SK-N-SH treated with all-trans-retinoic acid at 6 μM for 48 hours (cell line): ENCODE results near the gene TUT1.

Experiments
- ATAC-seq: fragments of 200-7000 bp; cut with Tn5 transposase; 3 replicates; pipeline ENCODE4 v1.9.1; 2020; ENCODE audit warnings: mild to moderate bottlenecking, moderate library complexity
- ARNTL ChIP-seq: fragments of 450-650 bp; formaldehyde crosslinking; IDR thresholded peaks from 2 replicates; pipeline ENCODE4 v1.5.0; 2020; ENCODE audit warnings: low read depth, mild to moderate bottlenecking, moderate library complexity, borderline replicate concordance
- BACH2 ChIP-seq: fragments of 250-450 bp; sonication (Bioruptor Pico); IDR thresholded peaks from 2 replicates; pipeline ENCODE4 v1.9.0; 2021; ENCODE audit warnings: mild to moderate bottlenecking, borderline replicate concordance
- ESRRG ChIP-seq: fragments of 250-450 bp; sonication (Bioruptor Pico); IDR thresholded peaks from 2 replicates; pipeline ENCODE4 v1.6.1; 2021; ENCODE audit warnings: mild to moderate bottlenecking
- GLIS3 ChIP-seq: fragments of 250-450 bp; sonication (Bioruptor Pico); IDR thresholded peaks from 2 replicates; pipeline ENCODE4 v1.5.0; 2020; ENCODE audit warnings: mild to moderate bottlenecking, moderate library complexity
- ISL1 ChIP-seq: fragments of 250-450 bp; sonication (Bioruptor Pico); IDR thresholded peaks from 2 replicates; pipeline ENCODE4 v2.1.2; 2022; ENCODE audit warnings: mild to moderate bottlenecking, moderate library complexity
- OSR1 ChIP-seq: fragments of 250-450 bp; sonication (Bioruptor Pico); IDR thresholded peaks from 2 replicates; pipeline ENCODE4 v1.8.0; 2022; ENCODE audit warnings: moderate library complexity, mild to moderate bottlenecking, inconsistent platforms
- PATZ1 ChIP-seq: fragments of 250-450 bp; sonication (Bioruptor Pico); IDR thresholded peaks from 2 replicates; pipeline ENCODE4 v1.8.0; 2020; ENCODE audit warnings: mild to moderate bottlenecking, moderate library complexity, borderline replicate concordance
- POU6F1 ChIP-seq: fragments of 250-450 bp; sonication (Bioruptor Pico); IDR thresholded peaks from 2 replicates; pipeline ENCODE4 v1.8.0; 2021; ENCODE audit warnings: low read depth, mild to moderate bottlenecking, moderate library complexity, borderline replicate concordance
- PPARA ChIP-seq: fragments of 250-450 bp; sonication (Bioruptor Pico); IDR thresholded peaks from 2 replicates; pipeline ENCODE4 v1.5.0; 2020; ENCODE audit warnings: mild to moderate bottlenecking, borderline replicate concordance
- RARB ChIP-seq: fragments of 250-450 bp; sonication (Bioruptor Pico); IDR thresholded peaks from 2 replicates; pipeline ENCODE4 v1.8.0; 2021; ENCODE audit warnings: mild to moderate bottlenecking, moderate library complexity
- SNAI2 ChIP-seq: fragments of 250-450 bp; sonication (Bioruptor Pico); IDR thresholded peaks from 2 replicates; pipeline ENCODE4 v1.5.0; 2020; ENCODE audit warnings: mild to moderate bottlenecking, moderate library complexity
- TCF4 ChIP-seq: fragments of 250-450 bp; sonication (Bioruptor Pico); IDR thresholded peaks from 2 replicates; pipeline ENCODE4 v1.8.0; 2021; ENCODE audit warnings: mild to moderate bottlenecking, moderate library complexity, borderline replicate concordance
- ZC3H10 ChIP-seq: fragments of 250-450 bp; sonication (Bioruptor Pico); IDR thresholded peaks from 2 replicates; pipeline ENCODE4 v1.5.1; 2021; ENCODE audit warnings: mild to moderate bottlenecking, moderate library complexity
- ZFP3 ChIP-seq: fragments of 250-450 bp; sonication (Bioruptor Pico); IDR thresholded peaks from 2 replicates; pipeline ENCODE4 v1.5.0; 2020; ENCODE audit warnings: mild to moderate bottlenecking, moderate library complexity
- ZFP30 ChIP-seq: fragments of 450-650 bp; formaldehyde crosslinking; IDR thresholded peaks from 2 replicates; pipeline ENCODE4 v1.5.0; 2022; ENCODE audit warnings: mild to moderate bottlenecking, moderate library complexity
- ZNF565 ChIP-seq: fragments of 450-650 bp; formaldehyde crosslinking; conservative IDR thresholded peaks from 2 replicates; pipeline ENCODE4 v1.5.0; 2020; ENCODE audit warnings: low read depth, mild to moderate bottlenecking, moderate library complexity
- ZNF70 ChIP-seq: fragments of 450-650 bp; formaldehyde crosslinking; IDR thresholded peaks from 2 replicates; pipeline ENCODE4 v1.5.0; 2020; ENCODE audit warnings: mild to moderate bottlenecking, moderate library complexity
- TF ChIP-seq, protein P1 (sequence below): fragments of 250-450 bp; sonication (Bioruptor Pico); IDR thresholded peaks from 2 replicates; pipeline ENCODE4 v1.5.1; 2021; ENCODE audit warnings: mild to moderate bottlenecking, moderate library complexity

The TUT1 gene

GRCh38 chr11:62614275-62614674 is 23.0 kb upstream of the TUT1 start:
- TF ChIP-seq TCF4 (CRISPR knock-in tag): no peak
- TF ChIP-seq ESRRG (CRISPR knock-in tag): no peak
- no peak for TF ChIP-seq ZFP3 (CRISPR knock-in tag)
- no peak for TF ChIP-seq PPARA (CRISPR knock-in tag)
- TF ChIP-seq GLIS3: no peak
- no peak for ATAC-seq

- peak; percentile 41 for ATAC-seq
- TF ChIP-seq ZFP3 (CRISPR knock-in tag): no peak
- TF ChIP-seq SNAI2 (CRISPR knock-in tag): no peak
- TF ChIP-seq, protein P1, sequence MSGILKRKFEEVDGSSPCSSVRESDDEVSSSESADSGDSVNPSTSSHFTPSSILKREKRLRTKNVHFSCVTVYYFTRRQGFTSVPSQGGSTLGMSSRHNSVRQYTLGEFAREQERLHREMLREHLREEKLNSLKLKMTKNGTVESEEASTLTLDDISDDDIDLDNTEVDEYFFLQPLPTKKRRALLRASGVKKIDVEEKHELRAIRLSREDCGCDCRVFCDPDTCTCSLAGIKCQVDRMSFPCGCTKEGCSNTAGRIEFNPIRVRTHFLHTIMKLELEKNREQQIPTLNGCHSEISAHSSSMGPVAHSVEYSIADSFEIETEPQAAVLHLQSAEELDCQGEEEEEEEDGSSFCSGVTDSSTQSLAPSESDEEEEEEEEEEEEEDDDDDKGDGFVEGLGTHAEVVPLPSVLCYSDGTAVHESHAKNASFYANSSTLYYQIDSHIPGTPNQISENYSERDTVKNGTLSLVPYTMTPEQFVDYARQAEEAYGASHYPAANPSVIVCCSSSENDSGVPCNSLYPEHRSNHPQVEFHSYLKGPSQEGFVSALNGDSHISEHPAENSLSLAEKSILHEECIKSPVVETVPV (CRISPR knock-in tag): no peak
- TF ChIP-seq ZFP30 (CRISPR knock-in tag): no peak
- no peak for TF ChIP-seq GLIS3
- TF ChIP-seq OSR1: no peak
- TF ChIP-seq RARB: no peak
- no peak for TF ChIP-seq ZNF70
- no peak for TF ChIP-seq ZNF565 (CRISPR knock-in tag)
- no peak for TF ChIP-seq TCF4 (CRISPR knock-in tag)
Observed at GRCh38 chr11:62613291-62613778, 22.0 kb upstream of the TUT1 start.

- ATAC-seq: peak; percentile 78
- no peak for TF ChIP-seq ZC3H10 (CRISPR knock-in tag)
- no peak for TF ChIP-seq BACH2 (CRISPR knock-in tag)
- TF ChIP-seq, protein P1 (CRISPR knock-in tag): no peak
- TF ChIP-seq POU6F1 (CRISPR knock-in tag): no peak
- TF ChIP-seq PATZ1 (CRISPR knock-in tag): peak; percentile 50
- no peak for TF ChIP-seq ISL1 (CRISPR knock-in tag)
- TF ChIP-seq GLIS3: no peak
- TF ChIP-seq ARNTL (CRISPR knock-in tag): no peak
Observed at GRCh38 chr11:62612366-62613290, 21.3 kb upstream of the TUT1 start, which contains the start of the genes EML3 and ROM1. TSS of gene EML3 (minus strand) at chr11:62612775. CDS start at chr11:62612457, 318 bp downstream. TSS of gene ROM1 (plus strand) at chr11:62613257. CDS start at chr11:62613282, 25 bp downstream.

DNA sequence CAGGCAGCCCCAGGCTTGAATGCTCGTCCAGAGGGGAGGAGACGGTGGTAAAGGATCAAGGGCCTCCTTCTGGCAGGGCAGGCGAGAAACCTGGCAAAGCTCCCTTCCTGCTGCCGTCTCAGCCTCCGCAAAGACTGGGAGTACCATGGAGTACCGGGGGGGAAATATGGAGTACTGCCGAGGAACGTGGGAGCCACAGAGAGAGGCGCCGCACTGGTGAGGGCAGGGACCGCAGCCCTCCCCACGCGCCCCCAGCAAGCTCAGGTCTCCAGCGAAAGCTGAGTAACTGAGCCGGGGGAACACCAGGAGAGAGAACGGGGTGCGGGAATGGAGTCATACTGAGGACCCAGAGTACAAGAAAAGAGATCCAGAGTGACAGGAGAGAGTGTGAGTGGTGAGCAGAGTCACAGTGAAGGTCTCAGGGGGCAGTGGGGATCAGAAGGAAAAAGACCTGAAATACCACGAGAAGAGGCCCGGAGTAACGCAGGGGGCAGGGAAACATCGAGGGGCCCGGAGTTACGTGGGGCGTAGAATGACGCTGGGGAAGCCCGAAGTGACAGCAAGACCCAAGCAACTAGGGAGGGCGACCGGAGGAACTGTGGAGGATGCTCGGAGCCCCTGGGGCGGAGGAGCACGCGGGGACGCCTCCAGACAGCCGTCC is 20.5 kb upstream of the TUT1 start:
- TF ChIP-seq PATZ1 (CRISPR knock-in tag) (0 out of 2 replicates have a peak, but pooled peaks have one; percentile 52), ZFP30 (CRISPR knock-in tag) (no peak)
- ATAC-seq: peak; percentile 39
